CD14-positive monocyte (primary cell): ENCODE data around the gene SPTLC2. TPM values are rescaled to one million over a fixed set of nuclear protein-coding genes. Genes with fewer than 3 reads are reported as not detected.

Experiments used
- DNase-seq, 3 donors: peaks; one replicate each; pipeline ENCODE4 v3.0.0-alpha.2; 2011 to 2022
- H2AFZ ChIP-seq: 2 replicates; pipeline ENCODE4 v1.6.0; 2012; ENCODE audit warnings: mild to moderate bottlenecking, low read depth, low read length, inconsistent platforms; ENCODE audit not compliant: insufficient read depth, poor library complexity, severe bottlenecking
- H3K27ac ChIP-seq, 2 donors: 1 replicate in 1 of 2; 2 replicates in 1 of 2; pipeline ENCODE4 v1.5.1; 2012 to 2013; ENCODE audit warnings: low read length in 2 of 2, control low read depth in 1 of 2, inconsistent platforms in 1 of 2, low read depth in 1 of 2, mild to moderate bottlenecking in 1 of 2
- H3K27me3 ChIP-seq, 2 donors: one replicate each; pipeline versions ENCODE4 v1.6.0 to v1.6.1; 2011 to 2013; ENCODE audit warnings: low read length in 2 of 2; ENCODE audit not compliant: control insufficient read depth in 2 of 2, insufficient read depth in 2 of 2
- H3K36me3 ChIP-seq, 2 donors: replicated peaks in 1 of 2; 1 replicate in 1 of 2; 2 replicates in 1 of 2; pipeline versions ENCODE4 v1.5.1 to v1.6.1; 2012 to 2013; ENCODE audit warnings: low read length in 2 of 2, control low read depth in 1 of 2, inconsistent platforms in 1 of 2, mild to moderate bottlenecking in 1 of 2; ENCODE audit not compliant: insufficient read depth in 2 of 2, control insufficient read depth in 1 of 2
- H3K4me1 ChIP-seq, 2 donors: 1 replicate in 1 of 2; 2 replicates in 1 of 2; pipeline versions ENCODE4 v1.5.1 to v1.6.1; 2012 to 2013; ENCODE audit warnings: low read length in 2 of 2, control low read depth in 1 of 2, inconsistent platforms in 1 of 2, mild to moderate bottlenecking in 1 of 2, moderate library complexity in 1 of 2; ENCODE audit not compliant: insufficient read depth in 2 of 2, control insufficient read depth in 1 of 2
- H3K4me2 ChIP-seq: replicated peaks from 2 replicates; pipeline ENCODE3; 2012; ENCODE audit warnings: low read length, moderate library complexity, mild to moderate bottlenecking; ENCODE audit not compliant: poor library complexity, severe bottlenecking; ENCODE audit errors: extremely low read depth
- H3K4me3 ChIP-seq, 3 experiments: fragments of 200-600 bp in 1 of 3; sonication (generic) in 1 of 3; replicated peaks in 1 of 3; 1 replicate in 2 of 3; 2 replicates in 1 of 3; pipeline ENCODE4 v1.5.1; 2011 to 2013; ENCODE audit warnings: low read length in 3 of 3, mild to moderate bottlenecking in 3 of 3, control low read depth in 2 of 3, low read depth in 2 of 3, inconsistent platforms in 1 of 3, moderate library complexity in 1 of 3
- H3K79me2 ChIP-seq: 2 replicates; pipeline ENCODE4 v1.6.0; 2012; ENCODE audit warnings: mild to moderate bottlenecking, control low read depth, inconsistent platforms, low read length, moderate library complexity; ENCODE audit not compliant: insufficient read depth
- H3K9ac ChIP-seq: 2 replicates; pipeline ENCODE4 v1.6.0; 2017; ENCODE audit warnings: low read length, mild to moderate bottlenecking; ENCODE audit not compliant: insufficient read depth, poor library complexity, severe bottlenecking
- H3K9me3 ChIP-seq, 2 donors: replicated peaks in 1 of 2; 1 replicate in 1 of 2; 2 replicates in 1 of 2; pipeline versions ENCODE4 v1.5.1 to v1.6.1; 2012 to 2013; ENCODE audit warnings: low read length in 2 of 2, control low read depth in 1 of 2; ENCODE audit not compliant: control insufficient read depth in 1 of 2, insufficient read depth in 1 of 2
- H4K20me1 ChIP-seq: 2 replicates; pipeline ENCODE4 v1.6.0; 2012; ENCODE audit warnings: mild to moderate bottlenecking, low read length, control low read depth, moderate library complexity; ENCODE audit not compliant: insufficient read depth
- H3K27ac Mint-ChIP-seq, 7 donors: one replicate each; pipeline ENCODE4 v1.8.0; 2020; ENCODE audit warnings: mild to moderate bottlenecking in 7 of 7, mixed read lengths in 7 of 7, moderate library complexity in 6 of 7, inconsistent platforms in 2 of 7
- H3K27me3 Mint-ChIP-seq, 3 donors: one replicate each; pipeline ENCODE4 v1.8.0; 2021 to 2022; ENCODE audit warnings: low read depth in 3 of 3, mild to moderate bottlenecking in 3 of 3, mixed read lengths in 3 of 3, moderate library complexity in 3 of 3, inconsistent platforms in 1 of 3
- H3K36me3 Mint-ChIP-seq, 2 donors: one replicate each; pipeline ENCODE4 v1.8.0; 2020; ENCODE audit warnings: mixed read lengths in 2 of 2, inconsistent platforms in 1 of 2, mild to moderate bottlenecking in 1 of 2
- H3K4me1 Mint-ChIP-seq: one replicate; pipeline ENCODE4 v1.8.0; 2020; ENCODE audit warnings: mild to moderate bottlenecking, mixed read lengths
- H3K4me3 Mint-ChIP-seq, 2 donors: one replicate each; pipeline ENCODE4 v1.8.0; 2020; ENCODE audit warnings: mild to moderate bottlenecking in 2 of 2, mixed read lengths in 2 of 2, moderate library complexity in 1 of 2
- H3K9me3 Mint-ChIP-seq, 7 donors: one replicate each; pipeline ENCODE4 v1.8.0; 2020 to 2022; ENCODE audit warnings: mixed read lengths in 7 of 7, mild to moderate bottlenecking in 6 of 7, moderate library complexity in 6 of 7, inconsistent platforms in 2 of 7
- CTCF ChIP-seq: fragments of 200-600 bp; IDR thresholded peaks from one replicate; pipeline ENCODE4 v1.8.0; 2022; ENCODE audit warnings: antibody characterized with exemption, mild to moderate bottlenecking
- WGBS: methylation state at CpG from one replicate; pipeline ENCODE4 v1.1.5; 2013; ENCODE audit warnings: missing lambda C conversion rate; ENCODE audit not compliant: insufficient coverage; 5-methylcytosine and 5-hydroxymethylcytosine counted together
- intact Hi-C, 2 donors: fragments of 100-400 bp; cut with micrococcal nuclease; formaldehyde crosslinking; loops; one replicate each; pipeline versions ENCODE4 v1.15.0 to v1.15.1; 2023
- polyA plus RNA-seq, 3 donors: library from polyadenylated mRNA; depleted of rRNA in 1 of 3; unstranded in 2 of 3; stranded (reverse) in 1 of 3; fragments of 300-500 nt in 2 of 3; fragments of >200 nt in 1 of 3; fragmentation: Illumina TruSeq in 2 of 3; gene quantifications; 1 replicate in 2 of 3; 2 replicates in 1 of 3; pipeline ENCODE4 v1.2.3, GENCODE V29; 2012 to 2021

SPTLC2 gene
- polyA plus RNA-seq, 3 donors = 38.1 to 81.9 (median 73.1) TPM

- Mint-ChIP-seq H3K9me3 (no peaks in the 10 kb centered on the region), H3K27ac (peak overlapping the region in 1 of 7 donors; percentile 37), H3K4me3 (no peak overlapping the region), H3K36me3 (peaks cover 39 to 44% of the 10 kb centered on the region in 2 donors), H3K4me1 (no peaks in the 10 kb centered on the region), H3K27me3 (peaks cover 0 to 3% (median 2%) of the 10 kb centered on the region in 3 donors)
- no peaks in the 10 kb centered on the region for H3K9me3 ChIP-seq
- H4K20me1 ChIP-seq = no peaks in the 10 kb centered on the region
- no peak overlapping the region for H3K27ac ChIP-seq
- H3K79me2 ChIP-seq = no peaks in the 10 kb centered on the region
- intact Hi-C loops = no loop called here
- no peaks in the 10 kb centered on the region for H3K27me3 ChIP-seq
- DNase-seq = no peak
- no peak overlapping the region for H3K4me3 ChIP-seq
- WGBS = 92% methylated on average over 4 of the region's 5 CpGs
- no peak overlapping the region for H3K9ac ChIP-seq
- no peaks in the 10 kb centered on the region for H3K4me1 ChIP-seq
- TF ChIP-seq CTCF = no peak
- peaks cover 39 to 48% of the 10 kb centered on the region in 2 donors for H3K36me3 ChIP-seq
- H3K4me2 ChIP-seq = no peak overlapping the region
- H2AFZ ChIP-seq = no peak overlapping the region
Observed at GRCh38 chr14:77470224-77470870, 146.1 kb downstream of the SPTLC2 start.

GRCh38 chr14:77469539-77469938 is 146.9 kb downstream of the SPTLC2 start:
- Histone ChIP-seq H3K27ac (no peak overlapping the region), H3K4me3 (no peak overlapping the region), H3K4me1 (no peaks in the 10 kb centered on the region), H3K79me2 (no peaks in the 10 kb centered on the region), H3K27me3 (no peaks in the 10 kb centered on the region), H4K20me1 (no peaks in the 10 kb centered on the region), H3K36me3 (peaks cover 47 to 56% of the 10 kb centered on the region in 2 donors), H3K9me3 (no peaks in the 10 kb centered on the region), H3K4me2 (no peak overlapping the region), H2AFZ (no peak overlapping the region), H3K9ac (no peak overlapping the region)
- WGBS = no CpG with 5 or more reads among the region's 1 CpG
- H3K36me3 Mint-ChIP-seq = peaks cover 47 to 52% of the 10 kb centered on the region in 2 donors
- TF ChIP-seq CTCF = no peak
- intact Hi-C loops = loop anchor here in 1 of 2 donors (10.0 kb wide), 1 partner anchor 55 kb away; no protein-coding TSS in a partner anchor
- H3K27ac Mint-ChIP-seq = peak overlapping the region in 2 of 7 donors; percentile 30 to 57
- H3K27me3 Mint-ChIP-seq = peaks cover 0 to 2% (median 0%) of the 10 kb centered on the region in 3 donors
- no peak for DNase-seq
- H3K4me3 Mint-ChIP-seq = no peak overlapping the region
- H3K4me1 Mint-ChIP-seq = no peaks in the 10 kb centered on the region
- no peaks in the 10 kb centered on the region for H3K9me3 Mint-ChIP-seq
